Measurements from ENCODE around the gene LIME1.

- no peak for TF ChIP-seq EZH2 (IDR thresholded peaks at IDR 0.05)
- TF ChIP-seq, protein P1, sequence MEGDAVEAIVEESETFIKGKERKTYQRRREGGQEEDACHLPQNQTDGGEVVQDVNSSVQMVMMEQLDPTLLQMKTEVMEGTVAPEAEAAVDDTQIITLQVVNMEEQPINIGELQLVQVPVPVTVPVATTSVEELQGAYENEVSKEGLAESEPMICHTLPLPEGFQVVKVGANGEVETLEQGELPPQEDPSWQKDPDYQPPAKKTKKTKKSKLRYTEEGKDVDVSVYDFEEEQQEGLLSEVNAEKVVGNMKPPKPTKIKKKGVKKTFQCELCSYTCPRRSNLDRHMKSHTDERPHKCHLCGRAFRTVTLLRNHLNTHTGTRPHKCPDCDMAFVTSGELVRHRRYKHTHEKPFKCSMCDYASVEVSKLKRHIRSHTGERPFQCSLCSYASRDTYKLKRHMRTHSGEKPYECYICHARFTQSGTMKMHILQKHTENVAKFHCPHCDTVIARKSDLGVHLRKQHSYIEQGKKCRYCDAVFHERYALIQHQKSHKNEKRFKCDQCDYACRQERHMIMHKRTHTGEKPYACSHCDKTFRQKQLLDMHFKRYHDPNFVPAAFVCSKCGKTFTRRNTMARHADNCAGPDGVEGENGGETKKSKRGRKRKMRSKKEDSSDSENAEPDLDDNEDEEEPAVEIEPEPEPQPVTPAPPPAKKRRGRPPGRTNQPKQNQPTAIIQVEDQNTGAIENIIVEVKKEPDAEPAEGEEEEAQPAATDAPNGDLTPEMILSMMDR (IDR thresholded peaks at IDR 0.05) = no peak
These were observed 7.7 kb downstream of the LIME1 start for GRCh38 chr20:63744158-63744557.
